ENCODE results near the gene ARSB.

GRCh38 chr5:78974011-78974410 lies 11.1 kb downstream of the ARSB start:
- TF ChIP-seq CTCF (IDR thresholded peaks at IDR 0.05; ENCODE audit: low read length) (no peak), EZH2phosphoT487 (IDR thresholded peaks at IDR 0.05; ENCODE audit: low read length) (no peak), EZH2 (optimal IDR thresholded peaks at IDR 0.05; ENCODE audit: low read depth, low read length) (no peak)
